ENCODE data around the gene PRIMA1. TPM values are rescaled to one million over a fixed set of nuclear protein-coding genes. Genes with fewer than 3 reads are reported as not detected.

PRIMA1 gene
- total RNA-seq, 1 experiment from 2014 or later: not detected

GRCh38 chr14:93778856-93779629 lies 9.2 kb downstream of the PRIMA1 start:
- no peak for TF ChIP-seq CTCF (IDR thresholded peaks at IDR 0.05; ENCODE audit: unreplicated experiment)
- peaks cover 83% of the 10 kb centered on the region for H3K27me3 Mint-ChIP-seq (ENCODE audit: unreplicated experiment)
- no peaks in the 10 kb centered on the region for H3K36me3 Mint-ChIP-seq (ENCODE audit: insufficient read depth, unreplicated experiment)
- no peak overlapping the region for H3K27ac Mint-ChIP-seq (ENCODE audit: unreplicated experiment)
- H3K4me3 Mint-ChIP-seq (ENCODE audit: low read depth, unreplicated experiment): no peak overlapping the region
- H3K9me3 Mint-ChIP-seq (ENCODE audit: low read depth, unreplicated experiment): no peaks in the 10 kb centered on the region
- H3K4me1 Mint-ChIP-seq (ENCODE audit: low read depth, unreplicated experiment): no peaks in the 10 kb centered on the region
- no TSS peak for BruUV-seq (replicated peaks)
- DNase-seq: no peak
- CTCF ChIA-PET: no interaction called here
- intact Hi-C loops (cut with micrococcal nuclease; ENCODE audit: unreplicated experiment): no loop called here

- no peak for DNase-seq
- Mint-ChIP-seq H3K4me3 (ENCODE audit: low read depth, unreplicated experiment) (no peak overlapping the region), H3K4me1 (ENCODE audit: low read depth, unreplicated experiment) (no peaks in the 10 kb centered on the region), H3K36me3 (ENCODE audit: insufficient read depth, unreplicated experiment) (no peaks in the 10 kb centered on the region), H3K9me3 (ENCODE audit: low read depth, unreplicated experiment) (no peaks in the 10 kb centered on the region), H3K27ac (ENCODE audit: unreplicated experiment) (no peak overlapping the region), H3K27me3 (ENCODE audit: unreplicated experiment) (peaks cover 78% of the 10 kb centered on the region)
- intact Hi-C loops (cut with micrococcal nuclease; ENCODE audit: unreplicated experiment): no loop called here
- CTCF ChIA-PET: no interaction called here
- TF ChIP-seq CTCF (IDR thresholded peaks at IDR 0.05; ENCODE audit: unreplicated experiment): no peak
- BruUV-seq (replicated peaks): no TSS peak
Measured at GRCh38 chr14:93778453-93778852, 9.8 kb downstream of the PRIMA1 start.

- Mint-ChIP-seq H3K4me3 (ENCODE audit: low read depth, unreplicated experiment) (no peak overlapping the region), H3K4me1 (ENCODE audit: low read depth, unreplicated experiment) (no peaks in the 10 kb centered on the region), H3K36me3 (ENCODE audit: insufficient read depth, unreplicated experiment) (no peaks in the 10 kb centered on the region), H3K27ac (ENCODE audit: unreplicated experiment) (no peak overlapping the region), H3K9me3 (ENCODE audit: low read depth, unreplicated experiment) (no peaks in the 10 kb centered on the region), H3K27me3 (ENCODE audit: unreplicated experiment) (peaks cover 82% of the 10 kb centered on the region)
- no TSS peak for BruUV-seq (replicated peaks)
- intact Hi-C loops (cut with micrococcal nuclease; ENCODE audit: unreplicated experiment): no loop called here
- TF ChIP-seq CTCF (IDR thresholded peaks at IDR 0.05; ENCODE audit: unreplicated experiment): no peak
- no peak for DNase-seq
- CTCF ChIA-PET: interaction anchor here (0.5 kb wide), 1 partner anchor 194 kb away, joined by 8 read pairs; no protein-coding TSS in a partner anchor
Measured at GRCh38 chr14:93775744-93776143, 12.5 kb downstream of the PRIMA1 start.

GRCh38 chr14:93775158-93775557 lies 13.1 kb downstream of the PRIMA1 start:
- no peak for DNase-seq
- Mint-ChIP-seq H3K4me1 (ENCODE audit: low read depth, unreplicated experiment) (no peaks in the 10 kb centered on the region), H3K9me3 (ENCODE audit: low read depth, unreplicated experiment) (no peaks in the 10 kb centered on the region), H3K4me3 (ENCODE audit: low read depth, unreplicated experiment) (no peak overlapping the region), H3K27ac (ENCODE audit: unreplicated experiment) (no peak overlapping the region), H3K36me3 (ENCODE audit: insufficient read depth, unreplicated experiment) (no peaks in the 10 kb centered on the region), H3K27me3 (ENCODE audit: unreplicated experiment) (peaks cover 82% of the 10 kb centered on the region)
- CTCF ChIA-PET: no interaction called here
- BruUV-seq (replicated peaks): no TSS peak
- TF ChIP-seq CTCF (IDR thresholded peaks at IDR 0.05; ENCODE audit: unreplicated experiment): no peak
- intact Hi-C loops (cut with micrococcal nuclease; ENCODE audit: unreplicated experiment): no loop called here

All from Calu3 (cell line).